Measurements from ENCODE around the gene KRTAP5-2. TPM values are rescaled to one million over a fixed set of nuclear protein-coding genes. Genes with fewer than 3 reads are reported as not detected.
A peak's percentile ranks its signal among the peaks of the same experiment; 100 is the strongest.

Gene KRTAP5-2
- total RNA-seq, 1 experiment from 2014 or later = not detected

DNA sequence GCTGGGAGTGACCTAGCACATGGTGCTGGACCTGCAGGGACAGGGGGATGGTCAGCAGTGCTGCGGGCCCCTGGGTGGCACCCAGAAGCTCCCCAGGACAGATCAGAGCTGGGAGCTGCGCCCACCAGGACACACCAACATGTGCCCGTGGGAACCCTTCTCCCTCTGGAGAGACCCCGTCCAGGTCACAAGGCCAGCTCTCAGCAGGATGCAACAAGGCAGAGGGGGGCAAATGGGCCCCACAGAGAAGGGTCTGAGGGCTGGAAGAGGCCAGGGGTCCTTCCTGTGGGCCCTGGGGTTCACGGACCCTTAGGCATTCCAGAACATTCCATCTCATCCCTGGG is 32.2 kb downstream of the KRTAP5-2 start:
- ChIA-PET POLR2A (ENCODE audit: unreplicated experiment) (no interaction called here), CTCF (interaction anchor here (1.2 kb wide), 1 partner anchor 19 kb away, joined by 4 read pairs; no protein-coding TSS in a partner anchor)
- Histone ChIP-seq H3K4me2 (ENCODE audit: low read length) (no peak overlapping the region), H3K27ac (ENCODE audit: low read length) (no peak overlapping the region), H3K27me3 (ENCODE audit: low read length) (no peaks in the 10 kb centered on the region), H2AFZ (ENCODE audit: low read length) (no peak overlapping the region), H4K20me1 (ENCODE audit: low read length) (no peaks in the 10 kb centered on the region), H3K4me1 (ENCODE audit: insufficient read depth, low read length) (no peaks in the 10 kb centered on the region), H3K9me3 (ENCODE audit: low read length) (no peaks in the 10 kb centered on the region), H3F3A (ENCODE audit: low read length, unreplicated experiment) (no peaks in the 10 kb centered on the region), H3K36me3 (ENCODE audit: low read depth, low read length) (no peaks in the 10 kb centered on the region), H3K9me2 (replicated peaks; ENCODE audit: low read length) (no peaks in the 10 kb centered on the region), H3K79me2 (ENCODE audit: low read length) (no peaks in the 10 kb centered on the region), H3K9ac (ENCODE audit: low read length) (no peak overlapping the region), H3K4me3 (ENCODE audit: low read length) (no peak overlapping the region)
- intact Hi-C loops (cut with micrococcal nuclease) = no loop called here
- ATAC-seq (no peak), DNase-seq (no peak)
- BruUV-seq (replicated peaks) = no TSS peak
- TF ChIP-seq, protein P1, sequence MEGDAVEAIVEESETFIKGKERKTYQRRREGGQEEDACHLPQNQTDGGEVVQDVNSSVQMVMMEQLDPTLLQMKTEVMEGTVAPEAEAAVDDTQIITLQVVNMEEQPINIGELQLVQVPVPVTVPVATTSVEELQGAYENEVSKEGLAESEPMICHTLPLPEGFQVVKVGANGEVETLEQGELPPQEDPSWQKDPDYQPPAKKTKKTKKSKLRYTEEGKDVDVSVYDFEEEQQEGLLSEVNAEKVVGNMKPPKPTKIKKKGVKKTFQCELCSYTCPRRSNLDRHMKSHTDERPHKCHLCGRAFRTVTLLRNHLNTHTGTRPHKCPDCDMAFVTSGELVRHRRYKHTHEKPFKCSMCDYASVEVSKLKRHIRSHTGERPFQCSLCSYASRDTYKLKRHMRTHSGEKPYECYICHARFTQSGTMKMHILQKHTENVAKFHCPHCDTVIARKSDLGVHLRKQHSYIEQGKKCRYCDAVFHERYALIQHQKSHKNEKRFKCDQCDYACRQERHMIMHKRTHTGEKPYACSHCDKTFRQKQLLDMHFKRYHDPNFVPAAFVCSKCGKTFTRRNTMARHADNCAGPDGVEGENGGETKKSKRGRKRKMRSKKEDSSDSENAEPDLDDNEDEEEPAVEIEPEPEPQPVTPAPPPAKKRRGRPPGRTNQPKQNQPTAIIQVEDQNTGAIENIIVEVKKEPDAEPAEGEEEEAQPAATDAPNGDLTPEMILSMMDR (conservative IDR thresholded peaks at IDR 0.05; ENCODE audit: low read depth, low read length) = no peak
- TF ChIP-seq EZH2phosphoT487 (IDR thresholded peaks at IDR 0.05; ENCODE audit: borderline replicate concordance, low read length) (no peak), EZH2 (IDR thresholded peaks at IDR 0.05; ENCODE audit: low read length, unreplicated experiment) (no peak)

GRCh38 chr11:1565173-1565903 is 32.8 kb downstream of the KRTAP5-2 start:
- BruUV-seq (replicated peaks) = no TSS peak
- Histone ChIP-seq H3K4me1 (ENCODE audit: insufficient read depth, low read length) (no peaks in the 10 kb centered on the region; the same call in 1 of the 2 replicates), H3K9me2 (replicated peaks; ENCODE audit: low read length) (no peaks in the 10 kb centered on the region), H4K20me1 (ENCODE audit: low read length) (no peaks in the 10 kb centered on the region), H3K9ac (ENCODE audit: low read length) (no peak overlapping the region), H3K36me3 (ENCODE audit: low read depth, low read length) (no peaks in the 10 kb centered on the region), H3K9me3 (ENCODE audit: low read length) (no peaks in the 10 kb centered on the region), H3K27ac (ENCODE audit: low read length) (no peak overlapping the region), H3K4me2 (ENCODE audit: low read length) (no peak overlapping the region), H3K4me3 (ENCODE audit: low read length) (no peak overlapping the region), H3K79me2 (ENCODE audit: low read length) (no peaks in the 10 kb centered on the region), H3K27me3 (ENCODE audit: low read length) (no peaks in the 10 kb centered on the region), H3F3A (ENCODE audit: low read length, unreplicated experiment) (no peaks in the 10 kb centered on the region), H2AFZ (ENCODE audit: low read length) (no peak overlapping the region)
- intact Hi-C loops (cut with micrococcal nuclease) = no loop called here
- ChIA-PET POLR2A (ENCODE audit: unreplicated experiment) (no interaction called here), CTCF (interaction anchor here (1.2 kb wide), 1 partner anchor 19 kb away, joined by 4 read pairs; no protein-coding TSS in a partner anchor)
- TF ChIP-seq, protein P1 (conservative IDR thresholded peaks at IDR 0.05; ENCODE audit: low read depth, low read length) = no peak
- ATAC-seq = no peak
- DNase-seq = no peak

DNA sequence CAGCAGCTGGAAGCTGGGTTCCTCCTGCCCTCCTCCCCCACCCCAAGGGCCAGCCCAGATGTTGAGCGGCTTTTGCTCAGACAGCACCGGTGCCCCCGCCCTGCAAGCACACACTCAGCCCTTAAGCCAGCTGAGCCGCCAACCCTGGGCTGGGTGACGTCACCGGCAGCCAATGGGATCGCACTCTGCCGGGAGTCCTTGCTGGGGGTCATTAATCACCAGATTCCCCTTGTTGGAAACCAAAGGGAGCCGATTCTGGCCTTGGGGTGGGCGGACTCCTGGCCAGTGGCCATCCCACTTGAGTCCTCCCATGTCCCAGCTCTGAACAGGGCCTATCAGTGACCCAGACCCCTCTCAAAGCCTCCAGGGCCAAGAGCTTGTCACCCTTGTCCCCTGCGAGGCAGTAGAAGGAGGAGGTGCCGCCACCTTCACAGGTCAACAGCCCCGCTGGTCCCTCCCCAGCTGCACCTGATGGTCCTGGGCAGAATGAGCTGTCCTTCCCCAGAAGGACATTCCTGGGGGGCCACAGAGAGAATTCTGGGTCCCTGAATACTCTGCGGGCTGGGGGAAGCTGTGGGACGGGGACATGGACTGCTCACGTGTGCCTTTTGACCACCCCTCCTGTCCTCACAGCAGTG is 33.4 kb downstream of the KRTAP5-2 start:
- Histone ChIP-seq H3K27me3 (ENCODE audit: low read length) (no peaks in the 10 kb centered on the region), H3F3A (ENCODE audit: low read length, unreplicated experiment) (no peaks in the 10 kb centered on the region), H3K79me2 (ENCODE audit: low read length) (no peaks in the 10 kb centered on the region), H3K36me3 (ENCODE audit: low read depth, low read length) (no peaks in the 10 kb centered on the region), H3K4me2 (ENCODE audit: low read length) (no peak overlapping the region), H2AFZ (ENCODE audit: low read length) (no peak overlapping the region), H4K20me1 (ENCODE audit: low read length) (no peaks in the 10 kb centered on the region), H3K9me3 (ENCODE audit: low read length) (no peaks in the 10 kb centered on the region), H3K9ac (ENCODE audit: low read length) (no peak overlapping the region), H3K4me3 (ENCODE audit: low read length) (no peak overlapping the region), H3K27ac (ENCODE audit: low read length) (no peak overlapping the region), H3K4me1 (ENCODE audit: insufficient read depth, low read length) (peaks cover 5% of the 10 kb centered on the region), H3K9me2 (replicated peaks; ENCODE audit: low read length) (no peaks in the 10 kb centered on the region)
- intact Hi-C loops (cut with micrococcal nuclease) = no loop called here
- POLR2A ChIA-PET (ENCODE audit: unreplicated experiment) = interaction anchor here (0.6 kb wide), 1 partner anchor 9 kb away, joined by 25 read pairs; no protein-coding TSS in a partner anchor
- TF ChIP-seq EZH2 (IDR thresholded peaks at IDR 0.05; ENCODE audit: low read length, unreplicated experiment) (no peak), EZH2phosphoT487 (IDR thresholded peaks at IDR 0.05; ENCODE audit: borderline replicate concordance, low read length) (no peak)
- TF ChIP-seq, protein P1 (conservative IDR thresholded peaks at IDR 0.05; ENCODE audit: low read depth, low read length) = no peak
- peak; percentile 27; the same call in 1 of the 2 replicates for ATAC-seq
- BruUV-seq (replicated peaks) = no TSS peak
- CTCF ChIA-PET = interaction anchor here (1.2 kb wide), 1 partner anchor 18 kb away, joined by 4 read pairs; no protein-coding TSS in a partner anchor
- peak; percentile 33 for DNase-seq

All from PC-3 (cell line).